Activated gamma-delta T cell treated with Interleukin-2 at 50 U/mL for 16 hours (primary cell): Measurements from ENCODE around the gene SAT2.
"Not testable (repeated sequence)": the region's sequence is repeated elsewhere in the genome, so short reads cannot be mapped to it uniquely, and the experiment has no call there.

ENCODE experiments used
- DNase-seq: peaks from one replicate; pipeline ENCODE4 v3.0.0-alpha.2; 2020

Gene SAT2

DNA sequence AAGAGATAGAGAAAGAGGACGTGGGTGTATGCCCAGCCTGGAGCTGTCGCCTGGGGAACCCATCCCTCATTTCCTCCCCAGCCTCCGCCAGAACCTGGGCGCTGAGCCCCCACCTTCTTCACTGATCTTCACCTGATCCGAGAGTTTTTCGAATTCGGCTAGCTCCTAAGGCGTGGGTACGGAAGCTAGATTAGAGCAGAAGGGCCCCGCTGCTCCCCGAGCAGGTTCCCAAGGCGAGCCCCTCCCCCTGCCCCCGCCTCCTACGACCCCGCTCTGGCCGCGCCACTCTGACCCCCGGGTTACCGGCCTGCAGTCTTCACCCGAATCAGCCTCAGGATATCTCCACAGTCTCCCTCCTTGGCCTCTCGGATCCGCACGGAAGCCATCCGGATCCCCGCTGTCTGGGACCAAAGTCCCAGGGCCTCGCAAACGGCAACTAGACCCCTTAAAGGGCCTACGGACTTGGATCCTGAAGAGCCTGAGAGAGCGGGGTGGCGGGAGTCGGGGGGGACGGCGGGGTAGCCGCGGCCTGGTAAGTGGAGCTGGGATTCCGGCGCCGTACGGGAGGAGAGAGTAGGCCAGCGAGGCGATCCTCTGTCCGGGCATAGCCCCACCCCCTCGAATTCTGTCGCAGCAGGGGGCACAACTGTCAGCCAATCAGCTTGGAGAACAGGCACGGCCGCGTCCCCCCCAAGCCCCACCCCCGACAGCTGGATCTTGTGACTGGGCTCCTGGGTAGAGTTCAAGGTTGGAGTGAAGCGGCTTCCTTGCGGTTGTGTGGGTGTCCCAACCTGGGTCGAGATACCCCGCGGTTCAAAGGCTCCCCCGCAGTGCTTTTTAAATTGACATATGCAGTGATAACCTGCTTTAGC is at the start of gene SAT2:
Gene SAT2 (minus strand): TSS at position 572 of the 872 bp plus-strand sequence. CDS start 186 bp downstream, at position 386.
- peak; percentile 84 for DNase-seq

DNA sequence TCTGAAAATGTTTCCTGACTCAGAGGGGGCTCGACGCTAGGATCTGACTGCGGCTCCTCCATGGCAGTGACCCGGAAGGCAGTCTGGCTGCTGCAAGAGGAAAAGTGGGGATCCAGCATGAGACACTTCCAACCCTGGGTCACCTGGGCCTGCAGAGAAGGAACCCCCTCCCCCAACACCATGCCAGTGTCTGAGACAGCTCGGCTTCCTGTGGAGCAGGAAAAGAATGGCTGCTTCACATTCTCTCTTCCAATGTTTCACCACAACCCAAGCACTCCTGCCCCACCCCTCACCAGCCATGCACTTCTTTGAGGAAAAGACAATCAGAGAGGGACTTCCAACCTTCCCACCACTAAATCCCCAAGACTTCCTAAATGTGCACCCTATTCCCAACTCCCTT is 48.9 kb upstream of the SAT2 start:
- DNase-seq: no peak

DNA sequence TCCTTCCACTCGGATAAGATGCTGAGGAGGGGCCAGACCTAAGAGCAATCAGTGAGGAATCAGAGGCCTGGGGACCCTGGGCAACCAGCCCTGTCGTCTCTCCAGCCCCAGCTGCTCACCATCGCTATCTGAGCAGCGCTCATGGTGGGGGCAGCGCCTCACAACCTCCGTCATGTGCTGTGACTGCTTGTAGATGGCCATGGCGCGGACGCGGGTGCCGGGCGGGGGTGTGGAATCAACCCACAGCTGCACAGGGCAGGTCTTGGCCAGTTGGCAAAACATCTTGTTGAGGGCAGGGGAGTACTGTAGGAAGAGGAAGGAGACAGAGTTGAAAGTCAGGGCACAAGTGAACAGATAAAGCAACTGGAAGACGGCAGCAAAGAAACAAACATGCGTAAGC is 47.3 kb upstream of the SAT2 start:
- DNase-seq: no peak

DNA sequence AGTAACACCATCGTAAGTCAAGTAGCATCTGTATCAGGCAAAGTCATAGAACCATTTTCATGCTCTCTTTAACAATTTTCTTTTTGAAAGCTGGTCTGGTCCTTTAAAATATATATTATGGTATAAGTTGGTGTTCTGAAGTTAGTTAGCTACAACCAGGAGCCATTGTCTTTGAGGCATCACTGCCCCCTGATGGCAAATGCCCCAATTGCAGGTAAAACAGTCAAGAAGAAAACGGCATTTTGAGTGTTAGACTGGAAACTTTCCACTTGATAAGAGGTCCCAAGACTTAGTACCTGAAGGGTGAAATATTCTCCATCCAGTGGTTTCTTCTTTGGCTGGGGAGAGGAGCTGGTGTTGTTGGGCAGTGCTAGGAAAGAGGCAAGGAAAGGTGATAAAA is 45.6 kb upstream of the SAT2 start:
- DNase-seq: no peak

DNA sequence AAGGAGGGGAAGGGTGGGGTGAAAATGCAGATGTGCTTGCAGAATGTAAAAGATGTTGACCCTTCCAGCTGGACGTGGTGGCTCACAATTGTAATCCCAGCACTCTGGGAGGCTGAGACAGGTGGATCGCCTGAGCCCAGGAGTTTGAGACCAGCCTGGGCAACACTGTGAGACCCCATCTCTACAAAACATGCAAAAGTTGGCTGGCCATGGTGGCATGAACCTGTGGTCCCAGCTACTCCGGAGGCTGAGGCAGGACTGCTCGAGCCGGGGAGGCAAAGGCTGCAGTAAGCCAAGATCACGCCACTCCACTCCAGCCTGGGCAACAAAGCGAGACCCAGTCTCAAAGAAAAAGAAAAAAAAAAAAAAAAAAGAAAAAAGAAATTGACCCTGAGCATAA is 40.9 kb upstream of the SAT2 start:
- DNase-seq: no peak

DNA sequence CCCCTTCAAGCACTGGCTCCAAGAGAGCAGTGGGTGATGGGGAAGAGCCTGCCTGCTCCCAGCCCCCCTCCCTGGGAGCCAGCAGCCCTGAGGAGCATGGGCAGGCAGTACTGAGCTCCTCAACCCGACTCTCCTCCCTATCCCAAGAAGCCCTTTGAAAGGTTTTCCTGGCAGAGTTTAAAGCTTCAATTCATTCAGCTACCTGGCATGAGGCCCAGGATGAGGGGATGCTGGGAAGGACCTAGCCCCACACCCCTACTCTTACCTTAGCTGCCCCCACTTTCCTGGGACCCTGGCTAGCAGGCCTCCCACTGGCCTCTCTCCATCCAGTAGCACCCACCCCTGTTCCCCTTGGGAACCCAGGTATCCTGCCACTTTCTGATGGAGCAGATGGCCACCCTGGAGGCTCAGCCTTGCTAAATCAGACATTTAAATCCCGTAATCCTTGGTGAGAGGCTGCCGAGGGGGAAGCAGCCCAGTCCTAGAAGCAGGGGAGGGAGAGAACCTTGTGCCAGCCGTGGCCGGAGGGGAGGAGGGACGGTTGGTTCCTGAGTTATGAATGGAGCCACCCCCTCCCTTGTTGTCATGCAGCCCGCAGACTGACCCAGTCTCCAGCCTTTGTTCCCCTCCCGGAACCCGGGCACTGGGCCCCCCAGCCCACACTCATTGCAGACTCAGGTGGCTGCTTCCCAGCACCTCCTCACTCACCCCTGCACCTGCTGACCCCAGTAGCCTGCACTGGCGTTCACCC is 40.2 kb upstream of the SAT2 start:
- no peak for DNase-seq

DNA sequence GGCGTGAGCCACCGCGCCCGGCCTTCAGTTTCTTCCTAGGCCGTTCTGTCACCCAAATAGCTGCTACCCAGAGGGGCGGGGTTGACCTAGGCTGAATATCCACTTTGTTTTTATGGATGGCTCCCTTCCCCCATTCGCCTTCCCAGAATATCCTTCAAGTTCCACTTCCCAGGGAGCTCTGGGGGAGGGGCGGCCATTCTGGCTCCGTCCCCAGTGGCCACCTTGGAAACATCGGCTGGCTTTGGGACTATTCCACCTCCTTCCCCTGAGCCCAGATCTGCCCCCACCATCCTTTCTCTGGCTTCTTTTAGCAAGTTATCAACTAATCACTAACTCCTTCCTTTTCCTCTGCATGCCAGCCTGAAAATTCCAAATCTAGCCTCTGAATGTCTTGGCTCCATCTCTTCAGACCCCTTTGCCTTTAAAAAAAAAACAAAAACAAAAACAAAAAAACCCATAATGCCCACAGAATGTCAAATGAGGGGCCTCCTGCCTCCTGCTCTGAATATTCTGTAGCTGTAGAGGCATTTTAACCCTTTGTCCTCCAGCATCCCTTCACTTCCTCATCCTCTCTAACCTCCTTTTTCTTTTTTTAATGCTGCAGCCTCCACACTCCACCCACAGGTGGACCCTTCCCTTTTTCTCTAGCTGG is 29.5 kb upstream of the SAT2 start:
- DNase-seq: no peak

DNA sequence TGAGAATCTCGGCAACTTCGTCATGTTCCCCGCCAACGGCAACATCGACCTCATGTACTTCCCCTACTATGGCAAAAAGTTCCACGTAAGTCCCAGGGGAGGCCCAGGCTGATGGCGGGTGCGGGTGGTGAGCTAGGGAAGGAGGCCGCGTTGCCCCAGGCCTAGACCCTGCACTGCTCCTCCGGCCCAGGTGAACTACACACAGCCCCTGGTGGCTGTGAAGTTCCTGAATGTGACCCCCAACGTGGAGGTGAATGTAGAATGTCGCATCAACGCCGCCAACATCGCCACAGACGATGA is 27.9 kb upstream of the SAT2 start:
- DNase-seq: no peak

DNA sequence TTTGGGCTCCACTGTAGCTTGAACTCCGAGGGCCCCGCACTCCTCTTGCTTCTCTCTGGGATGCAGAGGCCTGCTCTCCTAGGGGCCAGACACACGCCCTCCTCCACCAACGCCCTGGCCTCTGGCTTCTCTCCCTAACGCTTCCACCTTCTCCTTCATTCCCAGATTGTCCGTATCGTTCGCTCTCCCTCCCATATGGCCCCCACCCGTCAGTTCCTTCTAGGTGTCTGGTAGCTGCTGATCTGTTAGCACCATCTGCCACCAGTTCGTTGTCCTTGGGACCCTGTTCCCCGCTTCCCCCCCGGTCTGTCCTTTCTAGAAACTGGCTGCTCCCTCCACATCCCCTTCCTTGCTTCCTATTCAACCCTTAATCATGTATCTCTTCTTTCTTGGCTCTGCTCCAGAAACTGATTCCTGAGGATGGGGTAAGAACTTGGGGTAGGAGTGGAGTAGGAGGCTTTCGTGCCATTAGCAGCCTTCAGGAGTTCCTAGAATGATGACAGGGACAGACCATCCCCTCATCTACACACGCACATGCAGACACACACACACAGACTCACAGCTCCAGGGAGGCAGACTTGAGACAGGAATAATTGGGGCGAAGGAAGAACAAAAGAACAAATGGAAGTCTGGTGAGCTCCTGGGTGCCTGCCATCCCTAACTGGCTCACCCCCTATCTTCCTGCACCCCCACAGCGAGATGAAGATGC is 27.4 kb upstream of the SAT2 start:
- DNase-seq: no peak

DNA sequence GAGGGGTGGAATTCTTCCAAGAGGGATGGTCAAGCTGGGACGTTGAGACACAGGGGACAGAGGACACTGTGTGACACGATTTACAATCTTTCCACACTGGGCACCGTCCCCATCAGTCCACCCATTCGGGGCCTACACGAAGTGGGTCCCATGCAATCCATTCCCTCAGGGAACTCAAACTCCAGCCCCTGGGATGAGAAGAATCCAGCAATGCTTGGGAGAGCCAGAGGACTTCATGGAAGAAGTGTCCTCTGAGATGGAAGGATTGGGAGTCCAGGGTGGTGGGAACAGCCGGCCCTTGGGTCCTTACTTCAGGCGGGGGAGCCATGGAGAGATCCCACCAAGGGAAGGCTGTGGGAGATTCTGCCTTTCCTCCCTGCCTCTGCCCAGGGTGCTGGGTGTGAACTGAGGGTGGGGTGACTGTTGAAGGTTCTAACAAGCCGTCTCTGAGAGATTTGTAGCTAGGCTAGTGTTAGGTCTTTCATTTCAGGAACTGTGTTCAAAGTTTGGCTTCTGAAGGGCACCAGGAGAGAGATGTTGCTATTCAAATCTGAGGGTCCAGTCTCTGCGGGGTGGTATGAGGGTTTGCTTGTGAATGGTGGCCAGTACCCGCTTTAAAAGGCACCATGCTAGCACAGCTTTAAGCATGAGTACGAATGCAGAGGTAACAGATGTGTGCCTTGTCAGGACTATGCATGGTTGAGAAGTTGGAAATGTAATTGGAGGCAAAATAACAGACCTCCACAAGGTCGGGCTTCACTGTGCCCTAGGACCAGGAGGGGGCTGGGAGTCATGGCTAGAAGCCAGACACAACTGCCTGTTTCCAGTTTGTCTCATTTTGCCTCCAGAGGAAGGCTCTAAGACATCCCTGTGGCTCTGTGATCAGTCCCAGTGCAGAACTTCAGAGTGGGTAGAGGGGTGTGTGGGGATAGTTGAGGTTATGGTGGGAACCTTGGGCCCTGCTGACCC is 25.1 kb upstream of the SAT2 start:
- no peak for DNase-seq

DNA sequence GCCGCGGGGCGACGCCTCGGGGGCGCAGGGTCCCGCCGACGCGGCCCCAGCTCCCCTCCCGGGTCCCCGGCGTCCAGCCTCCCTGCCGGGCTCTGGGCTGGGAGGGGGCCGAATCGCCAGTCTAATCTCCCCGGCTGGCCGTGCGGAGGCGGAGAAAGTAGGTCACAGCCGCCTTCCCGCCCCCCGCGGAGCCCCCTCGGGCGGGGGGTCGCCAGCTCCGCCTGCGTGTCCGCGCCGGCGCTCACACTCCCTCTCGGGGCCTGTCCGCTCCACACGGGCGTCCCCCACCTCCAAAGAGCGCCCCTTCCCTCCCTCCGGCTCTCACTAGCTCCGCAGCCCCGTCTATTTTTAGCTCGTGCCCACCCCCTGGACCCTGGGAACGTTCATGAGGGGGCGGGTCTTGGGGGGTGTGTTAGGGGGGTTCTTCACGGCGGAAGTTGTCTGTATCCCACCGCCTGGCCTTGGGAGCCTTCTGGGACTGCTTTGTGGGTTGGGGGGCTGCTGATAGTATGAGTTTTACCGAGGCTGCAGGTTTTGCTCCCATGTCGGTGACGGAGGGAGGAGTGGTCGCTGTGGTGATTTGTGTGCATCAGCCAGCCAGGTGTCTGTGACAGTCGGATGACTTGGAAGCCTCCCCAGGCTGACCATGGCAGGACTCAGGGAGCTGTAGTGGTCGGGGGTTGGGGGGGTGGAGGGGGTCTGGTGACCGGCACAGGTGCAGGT is 24.2 kb upstream of the SAT2 start:
- no peak for DNase-seq

DNA sequence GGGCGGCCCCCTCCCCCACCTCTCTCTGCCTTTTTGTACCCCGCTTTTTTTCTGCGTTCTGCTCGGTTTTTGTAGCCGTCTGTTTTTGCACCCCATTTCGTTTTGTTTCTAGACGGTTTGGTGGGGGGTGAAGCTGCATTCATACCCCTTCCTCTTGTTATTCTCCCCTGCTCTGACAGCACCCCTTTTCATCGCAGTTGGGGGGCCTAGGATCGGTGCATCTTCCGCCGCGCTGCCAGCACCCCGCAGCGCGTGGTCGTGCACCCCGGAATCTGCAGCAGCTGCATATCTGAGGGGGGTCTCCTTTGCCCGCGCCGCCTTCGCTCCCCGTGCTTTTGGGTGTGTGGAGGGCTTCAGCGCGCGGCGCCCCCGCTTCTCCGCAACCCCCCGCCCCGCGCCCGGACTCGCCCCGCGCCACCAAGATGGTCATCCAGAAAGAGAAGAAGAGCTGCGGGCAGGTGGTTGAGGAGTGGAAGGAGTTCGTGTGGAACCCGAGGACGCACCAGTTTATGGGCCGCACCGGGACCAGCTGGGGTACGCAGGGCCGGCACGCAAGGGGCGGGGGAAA is 23.6 kb upstream of the SAT2 start:
- DNase-seq: no peak

DNA sequence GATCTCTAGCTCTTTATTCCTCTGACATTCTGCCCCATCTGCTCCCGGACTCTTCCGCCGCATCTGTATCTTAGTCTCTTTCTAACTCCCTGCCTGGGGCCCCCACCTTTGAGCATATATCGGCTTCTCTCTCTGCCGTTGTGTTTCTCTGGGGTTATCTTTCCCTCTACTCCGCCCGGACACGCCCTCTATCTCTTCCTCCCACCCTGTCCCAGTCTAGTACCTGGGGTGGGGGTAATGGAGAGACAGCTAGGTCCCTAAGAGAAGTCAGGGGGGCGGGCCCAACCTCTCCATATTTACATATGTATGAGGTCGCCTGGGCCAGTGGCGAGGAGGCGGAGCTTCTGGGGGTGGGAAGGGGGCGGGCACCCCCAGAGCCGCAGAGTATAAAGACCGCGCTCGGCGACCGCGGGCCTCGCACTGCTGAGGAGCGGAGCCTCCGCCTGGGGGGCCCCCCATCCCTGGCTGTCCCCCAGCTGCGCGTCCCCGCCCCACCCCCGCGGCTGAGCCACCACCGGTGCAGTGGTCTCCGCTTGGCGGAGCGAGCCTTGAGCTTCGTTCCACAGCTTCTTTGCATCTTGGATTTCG is 23.0 kb upstream of the SAT2 start, which contains the start of gene ATP1B2:
Gene ATP1B2 (plus strand): TSS at position 418 of the 588 bp plus-strand sequence. CDS start 593 bp downstream, outside the sequence.
- DNase-seq: peak; percentile 70

DNA sequence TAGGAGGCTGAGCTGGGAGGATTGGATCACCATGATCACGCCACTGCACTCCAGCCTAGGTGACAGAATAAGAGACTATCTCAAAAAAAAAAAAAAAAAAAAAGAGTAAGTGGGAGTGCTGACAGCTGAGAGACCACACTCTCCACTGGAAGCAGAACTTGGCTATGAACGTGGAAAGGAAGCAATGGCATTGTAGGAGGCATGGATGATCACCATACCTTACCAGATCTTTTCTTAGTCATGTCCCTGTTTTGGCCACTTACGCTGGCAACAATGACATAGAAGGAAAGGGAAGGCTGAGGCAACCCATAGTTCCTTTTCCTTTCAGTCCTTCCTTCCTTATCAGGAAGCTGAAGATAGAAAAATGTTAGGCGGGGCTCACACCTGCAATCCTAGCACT is 19.4 kb upstream of the SAT2 start:
- no peak for DNase-seq

DNA sequence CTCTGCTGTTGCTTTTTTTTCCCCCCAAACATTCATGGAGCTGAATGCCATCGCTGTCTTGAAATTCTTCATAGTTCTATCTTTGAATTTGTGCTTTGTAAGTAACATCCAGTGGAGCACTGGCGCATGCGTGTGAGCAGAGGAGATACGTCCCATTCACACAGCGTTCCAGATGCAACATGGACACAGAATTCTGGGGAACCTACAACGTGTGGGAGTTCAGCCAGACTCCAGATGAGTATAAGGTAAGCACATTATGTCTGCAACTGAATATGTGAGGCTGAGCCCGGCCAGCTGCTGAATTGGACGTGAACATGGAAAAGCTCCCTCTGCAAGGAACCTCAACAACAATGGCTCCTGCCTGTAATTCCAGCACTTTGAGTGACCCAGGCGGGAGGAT is 18.8 kb upstream of the SAT2 start:
- DNase-seq: no peak

DNA sequence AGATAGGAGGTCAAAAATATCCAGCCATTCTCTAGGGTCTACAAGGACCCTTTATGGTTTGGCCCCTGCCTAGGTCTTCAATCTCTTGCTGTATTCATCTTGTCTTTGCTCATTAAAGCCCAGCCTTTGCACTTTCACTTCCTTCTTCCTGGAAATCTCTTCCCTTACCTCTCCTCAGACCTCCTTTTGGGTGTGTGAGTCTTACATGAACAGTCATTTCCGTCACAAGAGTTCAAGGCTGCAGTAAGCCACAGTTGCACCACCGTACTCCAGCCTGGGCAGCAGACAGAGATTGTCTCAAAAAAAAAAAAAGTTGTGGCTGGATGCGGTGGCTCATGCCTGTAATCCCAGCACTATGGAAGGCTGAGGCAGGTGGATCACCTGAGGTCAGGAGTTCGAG is 17.2 kb upstream of the SAT2 start:
- DNase-seq: no peak

DNA sequence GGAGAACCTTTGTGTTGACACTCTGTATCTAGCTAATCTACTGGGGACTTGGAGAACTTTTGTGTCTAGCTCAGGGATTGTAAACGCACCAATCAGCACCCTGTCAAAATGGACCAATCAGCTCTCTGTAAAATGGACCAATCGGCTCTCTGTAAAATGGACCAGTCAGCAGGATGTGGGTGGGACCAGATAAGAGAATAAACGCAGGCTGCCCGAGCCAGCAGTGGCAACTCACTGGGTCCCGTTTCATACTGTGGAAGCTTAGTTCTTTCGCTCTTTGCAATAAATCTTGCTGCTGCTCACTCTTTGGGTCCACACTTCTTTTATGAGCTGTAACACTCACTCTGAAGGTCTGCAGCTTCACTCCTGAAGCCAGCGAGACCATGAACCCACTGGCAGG is 14.0 kb upstream of the SAT2 start:
- DNase-seq: not testable (repeated sequence)

DNA sequence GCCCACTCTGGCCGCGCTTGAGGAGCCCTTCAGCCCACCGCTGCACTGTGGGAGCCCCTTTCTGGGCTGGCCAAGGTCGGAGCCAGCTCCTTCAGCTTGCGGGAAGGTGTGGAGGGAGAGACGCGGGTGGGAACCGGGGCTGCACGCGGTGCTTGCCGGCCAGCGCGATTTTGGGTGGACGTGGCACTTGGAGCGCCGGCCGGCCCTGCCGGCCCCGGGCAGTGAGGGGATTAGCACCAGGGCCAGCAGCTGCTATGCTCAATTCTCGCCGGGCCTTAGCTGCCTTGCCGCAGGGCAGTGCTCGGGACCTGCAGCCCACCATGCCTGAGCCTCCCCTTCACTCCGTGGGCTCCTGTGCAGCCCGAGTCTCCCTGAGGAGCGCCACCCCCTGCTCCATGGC is 13.2 kb upstream of the SAT2 start:
- DNase-seq: no peak

DNA sequence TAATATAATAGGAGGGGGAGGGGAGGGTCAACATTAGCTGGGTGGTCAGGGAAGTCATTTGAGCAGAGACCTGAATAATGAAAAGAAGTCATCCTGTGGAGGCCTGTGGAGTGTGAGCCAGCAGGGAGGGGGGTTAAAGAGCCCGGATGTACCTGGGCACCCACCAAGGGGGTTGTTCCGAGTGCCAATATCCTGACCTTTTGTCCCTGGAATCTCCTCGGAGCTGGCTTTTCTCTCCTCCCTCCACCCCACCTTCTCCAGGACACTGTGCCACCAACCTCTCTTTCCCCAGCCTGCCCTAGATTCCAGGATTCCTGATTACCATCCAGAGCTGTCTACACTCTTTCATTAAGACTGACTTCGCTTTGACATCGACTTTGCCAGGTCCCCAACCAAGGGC is 8.5 kb upstream of the SAT2 start:
- no peak for DNase-seq

DNA sequence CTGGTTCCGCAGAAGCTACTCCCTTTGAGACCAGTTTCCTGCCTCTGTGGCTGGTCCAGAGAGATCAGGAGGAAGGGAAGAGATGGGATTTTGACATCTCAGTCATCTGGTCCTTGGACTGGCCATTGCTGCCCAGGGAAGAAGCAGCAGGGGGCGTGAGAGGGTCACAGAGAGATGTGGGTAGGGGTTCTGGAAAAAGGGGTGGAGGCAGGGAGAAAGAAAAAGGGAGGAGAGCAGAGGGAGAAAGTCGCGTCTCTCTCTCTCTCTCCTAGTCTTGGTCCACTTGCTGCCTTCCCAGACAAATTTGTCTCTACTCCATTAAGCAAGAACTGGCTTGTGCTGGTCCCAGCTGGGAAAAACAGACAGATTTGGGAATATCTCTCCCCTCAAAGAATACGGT is 6.8 kb upstream of the SAT2 start:
- no peak for DNase-seq

DNA sequence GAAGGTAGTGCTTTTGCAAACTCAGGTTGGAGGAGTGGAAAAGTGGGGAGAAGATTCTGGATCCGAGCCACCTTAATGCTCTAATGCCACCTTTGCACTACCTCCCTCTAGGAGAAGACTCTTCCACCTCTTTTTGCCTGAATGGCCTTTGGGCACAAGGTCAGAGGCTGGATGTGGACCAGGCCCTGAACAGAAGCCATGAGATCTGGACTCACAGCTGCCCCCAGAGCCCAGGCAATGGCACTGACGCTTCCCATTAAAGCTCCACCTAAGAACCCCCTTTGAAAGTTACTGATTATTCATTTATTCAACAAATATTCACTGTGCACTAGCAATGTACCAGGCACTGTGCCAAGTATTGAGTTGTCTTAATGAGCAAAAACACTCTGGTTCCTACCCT is 5.5 kb upstream of the SAT2 start:
- DNase-seq: no peak
